Measurements from ENCODE around the gene NDE1.
"Not testable (repeated sequence)": the region's sequence is repeated elsewhere in the genome, so short reads cannot be mapped to it uniquely, and the experiment has no call there.

The NDE1 gene

DNA sequence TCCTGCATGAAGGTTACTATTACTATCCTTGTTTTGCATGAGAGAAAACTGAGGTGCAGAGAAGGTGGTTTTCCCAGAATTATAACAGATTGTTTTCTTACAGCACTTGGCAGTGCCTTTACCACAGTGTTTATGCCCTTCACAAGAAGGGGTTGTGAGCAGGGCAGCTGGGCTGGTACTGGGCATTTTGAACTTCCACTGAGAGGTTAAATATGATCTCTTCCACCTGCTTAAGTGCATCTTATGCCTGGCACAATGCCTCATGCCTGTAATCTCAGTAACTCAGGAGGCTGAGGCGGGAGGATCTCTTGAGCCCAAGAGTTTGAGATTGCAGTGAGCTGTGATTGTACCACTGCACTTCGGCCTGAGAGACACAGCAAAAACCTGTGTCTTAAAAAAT lies 36.2 kb downstream of the NDE1 start:
- TF ChIP-seq, protein P1, sequence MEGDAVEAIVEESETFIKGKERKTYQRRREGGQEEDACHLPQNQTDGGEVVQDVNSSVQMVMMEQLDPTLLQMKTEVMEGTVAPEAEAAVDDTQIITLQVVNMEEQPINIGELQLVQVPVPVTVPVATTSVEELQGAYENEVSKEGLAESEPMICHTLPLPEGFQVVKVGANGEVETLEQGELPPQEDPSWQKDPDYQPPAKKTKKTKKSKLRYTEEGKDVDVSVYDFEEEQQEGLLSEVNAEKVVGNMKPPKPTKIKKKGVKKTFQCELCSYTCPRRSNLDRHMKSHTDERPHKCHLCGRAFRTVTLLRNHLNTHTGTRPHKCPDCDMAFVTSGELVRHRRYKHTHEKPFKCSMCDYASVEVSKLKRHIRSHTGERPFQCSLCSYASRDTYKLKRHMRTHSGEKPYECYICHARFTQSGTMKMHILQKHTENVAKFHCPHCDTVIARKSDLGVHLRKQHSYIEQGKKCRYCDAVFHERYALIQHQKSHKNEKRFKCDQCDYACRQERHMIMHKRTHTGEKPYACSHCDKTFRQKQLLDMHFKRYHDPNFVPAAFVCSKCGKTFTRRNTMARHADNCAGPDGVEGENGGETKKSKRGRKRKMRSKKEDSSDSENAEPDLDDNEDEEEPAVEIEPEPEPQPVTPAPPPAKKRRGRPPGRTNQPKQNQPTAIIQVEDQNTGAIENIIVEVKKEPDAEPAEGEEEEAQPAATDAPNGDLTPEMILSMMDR (IDR thresholded peaks at IDR 0.05; ENCODE audit: low read depth, low read length, missing control alignments) = no peak
- H3K4me3 ChIP-seq (ENCODE audit: low read depth, low read length) = no peak overlapping the region
- DNase-seq (ENCODE audit: low read depth) = no peak

DNA sequence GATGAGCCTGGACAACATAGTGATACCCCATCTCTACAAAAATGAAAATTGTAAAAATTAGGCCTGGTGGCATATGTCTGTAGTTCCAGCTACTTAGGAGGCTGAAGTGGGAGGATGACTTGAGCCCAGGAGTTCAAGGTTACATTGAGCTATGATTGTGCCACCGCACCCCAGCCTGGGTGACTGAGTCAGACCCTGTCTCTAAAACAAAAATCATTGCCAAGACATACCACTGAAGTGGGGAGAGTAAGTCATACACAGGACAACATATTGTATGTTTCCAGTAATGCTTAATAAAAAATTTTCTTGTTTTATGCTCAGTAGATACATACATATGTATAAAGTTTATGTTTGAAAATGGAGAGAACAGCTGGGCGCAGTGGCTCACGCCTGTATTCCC lies 39.2 kb downstream of the NDE1 start:
- no peak for DNase-seq (ENCODE audit: low read depth)
- H3K4me3 ChIP-seq (ENCODE audit: low read depth, low read length) = no peak overlapping the region
- TF ChIP-seq, protein P1 (IDR thresholded peaks at IDR 0.05; ENCODE audit: low read depth, low read length, missing control alignments) = no peak

DNA sequence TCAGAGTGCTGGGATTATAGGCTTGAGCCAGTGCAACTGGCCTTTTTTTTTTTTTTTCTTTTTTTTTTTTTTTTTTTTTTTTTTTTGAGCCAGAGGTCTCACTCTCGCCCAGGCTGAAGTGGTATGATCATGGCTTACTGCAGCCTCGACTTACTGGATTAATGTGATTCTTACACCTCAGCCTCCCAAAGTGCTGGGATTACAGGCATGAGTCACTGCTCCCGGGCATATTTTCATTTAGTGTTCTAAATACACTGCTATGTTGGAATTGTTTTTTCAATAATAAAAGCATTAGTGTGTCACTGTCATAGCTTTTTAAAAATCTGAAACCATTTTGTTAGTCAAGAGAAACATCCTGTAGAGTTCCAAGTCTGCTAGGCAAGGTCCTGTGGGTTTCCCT lies 40.3 kb downstream of the NDE1 start:
- no peak overlapping the region for H3K4me3 ChIP-seq (ENCODE audit: low read depth, low read length)
- no peak for DNase-seq (ENCODE audit: low read depth)
- TF ChIP-seq, protein P1 (IDR thresholded peaks at IDR 0.05; ENCODE audit: low read depth, low read length, missing control alignments) = no peak

DNA sequence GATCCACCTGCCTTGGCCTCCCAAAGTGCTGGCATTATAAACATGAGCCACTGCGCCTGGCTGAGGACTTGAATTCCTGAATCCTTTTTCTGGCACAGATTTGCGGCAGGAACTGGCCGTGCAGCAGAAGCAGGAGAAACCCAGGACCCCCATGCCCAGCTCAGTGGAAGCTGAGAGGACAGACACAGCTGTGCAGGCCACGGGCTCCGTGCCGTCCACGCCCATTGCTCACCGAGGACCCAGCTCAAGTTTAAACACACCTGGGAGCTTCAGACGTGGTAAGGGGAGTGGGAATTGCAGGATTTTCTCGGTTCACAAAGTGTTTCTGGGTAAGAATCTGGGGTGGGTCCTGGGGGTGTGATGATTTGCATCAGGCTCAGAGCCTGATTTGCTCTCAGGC lies 41.0 kb downstream of the NDE1 start:
- DNase-seq (ENCODE audit: low read depth) = no peak
- TF ChIP-seq, protein P1 (IDR thresholded peaks at IDR 0.05; ENCODE audit: low read depth, low read length, missing control alignments) = no peak

DNA sequence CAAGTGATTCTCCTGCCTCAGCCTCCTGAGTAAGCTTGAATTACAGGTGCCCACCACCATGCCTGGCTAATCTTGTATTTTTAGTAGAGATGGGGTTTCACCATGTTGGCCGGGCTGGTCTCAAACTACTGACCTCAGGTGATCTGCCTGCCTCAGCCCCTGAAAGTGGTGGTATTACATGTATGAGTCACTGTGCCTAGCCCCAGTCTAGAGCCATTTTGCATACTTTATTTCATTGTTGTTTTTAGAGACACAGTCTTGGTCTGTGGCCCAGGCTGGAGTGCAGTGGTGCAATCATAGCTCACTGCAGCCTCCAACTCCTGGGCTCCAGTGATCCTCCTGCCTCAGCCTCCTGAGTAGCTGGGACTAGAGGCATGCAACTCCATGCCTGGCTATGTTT lies 42.5 kb downstream of the NDE1 start:
- H3K4me3 ChIP-seq (ENCODE audit: low read depth, low read length); DNase-seq (ENCODE audit: low read depth): not testable (repeated sequence)

More for the DNA sequence above, 41.0 kb downstream of the NDE1 start:
- H3K4me3 ChIP-seq (ENCODE audit: low read depth, low read length) = no peak overlapping the region

DNA sequence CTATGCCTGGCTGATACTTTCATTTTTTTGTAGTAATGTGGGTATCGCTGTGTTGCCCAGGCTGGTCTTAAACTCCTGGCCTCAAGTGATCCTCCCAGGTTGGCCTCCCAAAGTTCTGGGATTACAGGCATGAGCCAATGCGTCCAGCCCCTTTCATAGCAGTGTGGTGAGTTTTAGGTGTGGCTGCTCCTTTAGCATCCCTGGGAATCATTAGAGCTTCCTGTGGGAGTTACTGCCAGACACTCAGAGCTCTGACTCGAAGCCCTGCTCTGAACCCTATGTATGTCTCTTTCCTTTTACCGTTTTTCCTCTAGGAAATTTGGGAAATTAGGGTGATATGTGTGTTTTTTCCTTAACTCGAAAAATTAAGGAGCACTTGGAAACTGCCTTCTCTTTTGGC lies 44.5 kb downstream of the NDE1 start:
- TF ChIP-seq, protein P1 (IDR thresholded peaks at IDR 0.05; ENCODE audit: low read depth, low read length, missing control alignments) = no peak
- no peak for DNase-seq (ENCODE audit: low read depth)
- H3K4me3 ChIP-seq (ENCODE audit: low read depth, low read length) = no peak overlapping the region

DNA sequence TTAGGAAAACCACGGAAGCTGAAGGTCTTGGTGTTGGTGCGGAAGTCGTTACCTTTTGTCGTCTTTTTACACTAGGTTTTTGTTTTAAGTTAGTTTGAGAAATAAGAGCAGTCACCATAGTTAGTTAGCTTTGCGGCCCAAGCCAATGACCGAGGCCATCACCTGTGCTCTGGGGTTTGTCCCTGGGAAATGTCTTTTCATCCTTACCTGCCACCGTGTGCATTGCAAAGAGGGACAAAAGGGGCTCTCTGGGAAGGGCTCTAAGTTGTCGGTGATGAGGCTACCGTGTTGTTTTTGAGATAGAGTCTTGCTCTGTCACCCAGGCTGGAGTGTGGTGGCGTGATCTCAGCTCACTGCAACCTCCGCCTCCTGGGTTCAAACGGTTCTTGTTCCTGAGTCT lies 49.8 kb downstream of the NDE1 start:
- TF ChIP-seq, protein P1 (IDR thresholded peaks at IDR 0.05; ENCODE audit: low read depth, low read length, missing control alignments) = no peak
- DNase-seq (ENCODE audit: low read depth) = no peak
- H3K4me3 ChIP-seq (ENCODE audit: low read depth, low read length) = no peak overlapping the region

DNA sequence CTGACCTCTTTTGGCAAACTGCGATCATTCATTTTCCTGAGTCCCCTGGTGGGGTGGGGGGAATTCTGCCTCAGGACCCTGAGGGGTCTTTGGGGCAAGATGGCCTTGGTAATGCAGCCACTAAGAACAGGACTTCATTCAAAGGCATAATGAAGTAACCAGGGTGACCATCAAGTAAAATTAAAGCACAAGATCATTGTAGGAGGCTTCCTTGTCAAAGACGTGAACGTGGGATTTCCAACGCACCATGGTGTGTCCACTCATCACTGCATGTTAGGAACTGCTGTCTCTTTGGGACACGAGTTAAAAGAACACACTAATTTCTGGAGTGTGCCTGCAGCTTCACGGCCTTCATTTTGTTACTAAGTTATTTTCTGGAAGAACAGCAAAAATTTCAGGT lies 51.3 kb downstream of the NDE1 start:
- TF ChIP-seq, protein P1 (IDR thresholded peaks at IDR 0.05; ENCODE audit: low read depth, low read length, missing control alignments) = no peak
- no peak overlapping the region for H3K4me3 ChIP-seq (ENCODE audit: low read depth, low read length)
- no peak for DNase-seq (ENCODE audit: low read depth)

Data from GM12864 (cell line).